GM21723 (cell line): ENCODE data around the gene OLFM4.

Experiments
- ATAC-seq: cut with Tn5 transposase; IDR thresholded peaks from one replicate; pipeline ENCODE4 v1.9.1; 2021; ENCODE audit warnings: mild to moderate bottlenecking, moderate library complexity; ENCODE audit not compliant: unreplicated experiment

The OLFM4 gene

DNA sequence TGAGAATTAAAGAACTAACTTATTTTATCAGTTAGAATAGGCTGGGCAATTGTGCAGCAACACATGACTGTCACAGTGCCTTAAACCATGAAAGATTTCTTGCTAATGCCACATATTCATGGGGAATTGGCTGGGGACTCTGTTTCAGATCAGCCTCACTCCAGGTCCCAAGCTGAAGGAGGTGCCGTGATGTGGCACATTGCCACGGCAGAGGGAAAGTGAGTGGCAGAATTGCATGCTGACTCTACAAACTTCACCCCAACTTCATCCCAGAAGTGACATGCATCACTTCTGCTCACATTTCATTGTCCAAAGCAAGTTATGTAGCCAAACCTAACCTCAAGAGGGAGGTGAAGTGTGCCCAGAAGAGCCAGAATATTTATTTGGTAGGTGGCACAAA lies 37.8 kb downstream of the OLFM4 start:
- no peak for ATAC-seq

DNA sequence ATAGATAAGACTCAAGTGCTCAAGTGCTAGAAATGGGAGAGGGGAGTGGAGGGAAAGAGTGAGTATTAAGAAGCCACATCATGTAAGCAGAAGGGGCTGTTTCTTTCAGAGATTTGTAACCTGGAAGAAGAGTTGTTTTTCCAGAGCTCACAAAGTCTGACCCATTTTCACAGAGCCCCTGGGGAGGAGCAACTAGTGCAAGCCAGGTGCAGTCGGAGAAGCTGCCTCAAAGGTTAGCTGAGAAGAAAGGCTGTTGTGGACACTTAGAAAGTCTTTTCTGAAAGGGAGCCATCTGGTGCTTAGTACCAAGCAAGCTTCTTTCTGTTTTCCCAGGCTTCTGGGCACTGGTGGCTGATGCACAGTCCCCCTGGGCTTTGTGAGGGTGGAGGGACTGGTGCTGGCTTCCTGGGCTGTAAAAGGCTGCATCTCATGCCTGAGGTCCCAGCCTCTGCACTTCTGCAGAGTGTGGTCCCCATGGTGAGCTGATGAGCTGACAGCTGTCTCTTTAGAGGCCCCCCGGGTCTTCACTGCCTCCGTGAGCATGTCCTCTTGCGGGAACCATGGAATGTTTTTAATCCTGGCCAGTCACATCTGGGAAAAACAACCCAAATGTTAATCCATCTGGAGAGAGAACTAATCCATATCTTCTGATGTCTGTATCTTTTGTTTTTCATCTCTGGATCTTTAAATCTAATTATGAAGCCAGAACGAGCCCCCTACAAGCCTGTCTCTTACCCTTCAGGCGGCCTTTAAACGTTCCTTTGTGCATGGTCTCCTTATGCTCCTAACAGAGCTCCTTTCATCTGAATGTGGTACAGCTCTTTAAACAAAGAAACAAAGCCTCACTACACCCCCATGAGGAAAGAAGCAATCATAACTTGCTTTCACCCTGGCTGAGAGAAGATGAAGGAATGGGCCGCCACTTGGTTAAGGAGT lies 40.2 kb downstream of the OLFM4 start:
- ATAC-seq, result no peak

DNA sequence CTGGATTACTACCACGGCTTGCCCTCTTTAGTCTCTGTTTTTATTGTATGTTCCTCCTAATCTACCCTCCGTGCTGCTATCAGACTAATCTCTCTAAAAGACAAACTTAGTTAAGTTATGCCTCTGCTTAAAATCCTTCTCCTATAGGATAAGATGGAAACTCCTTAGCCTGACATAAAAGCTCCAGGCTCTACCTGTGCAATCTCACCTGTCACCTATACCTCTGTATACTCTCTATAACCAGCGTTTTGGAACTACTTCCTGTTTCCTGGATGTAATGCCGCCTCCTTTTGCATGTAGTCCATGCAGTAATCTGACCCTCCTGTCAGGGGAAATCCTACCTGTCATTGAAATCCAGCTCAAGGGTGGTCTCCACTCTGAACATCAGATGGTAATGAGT lies 41.2 kb downstream of the OLFM4 start:
- no peak for ATAC-seq

DNA sequence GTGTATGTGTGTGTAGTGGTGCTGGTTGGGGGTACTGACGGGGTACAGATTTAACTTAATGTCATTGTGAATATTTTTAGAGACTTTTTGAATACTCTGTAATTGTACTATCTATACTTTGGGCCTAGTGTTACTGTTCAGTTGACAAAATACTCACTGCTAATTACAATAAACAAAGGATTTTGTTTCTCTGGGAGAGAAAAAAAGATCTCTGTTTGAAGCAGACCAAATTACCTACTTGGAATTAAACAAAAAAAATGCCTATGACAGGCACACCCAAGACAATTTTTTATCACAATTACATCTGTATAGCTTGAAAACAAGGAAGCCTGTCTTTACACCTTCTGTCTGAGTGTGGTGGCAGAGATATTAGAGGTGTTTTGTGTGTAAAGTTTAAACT lies 45.1 kb downstream of the OLFM4 start:
- ATAC-seq, result no peak

DNA sequence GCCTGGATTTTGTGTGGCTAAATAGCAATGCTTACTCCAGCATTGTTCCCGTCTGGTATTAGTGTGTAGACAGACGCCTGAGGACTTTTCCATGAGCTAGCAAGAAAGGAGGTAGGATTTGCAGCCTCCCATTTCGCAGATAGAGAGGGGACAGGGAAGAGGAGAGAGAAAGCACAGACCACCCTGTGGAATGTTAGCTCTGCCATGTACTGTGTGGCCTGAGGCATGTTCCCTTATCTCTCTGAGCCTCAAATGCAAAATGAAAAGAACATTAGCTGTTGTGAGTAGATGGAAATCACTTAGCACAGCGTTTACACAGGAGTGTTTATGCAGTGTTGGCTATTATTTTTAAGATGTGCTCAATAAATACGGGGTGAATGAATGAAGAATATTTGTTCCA lies 45.5 kb downstream of the OLFM4 start:
- ATAC-seq, result no peak

DNA sequence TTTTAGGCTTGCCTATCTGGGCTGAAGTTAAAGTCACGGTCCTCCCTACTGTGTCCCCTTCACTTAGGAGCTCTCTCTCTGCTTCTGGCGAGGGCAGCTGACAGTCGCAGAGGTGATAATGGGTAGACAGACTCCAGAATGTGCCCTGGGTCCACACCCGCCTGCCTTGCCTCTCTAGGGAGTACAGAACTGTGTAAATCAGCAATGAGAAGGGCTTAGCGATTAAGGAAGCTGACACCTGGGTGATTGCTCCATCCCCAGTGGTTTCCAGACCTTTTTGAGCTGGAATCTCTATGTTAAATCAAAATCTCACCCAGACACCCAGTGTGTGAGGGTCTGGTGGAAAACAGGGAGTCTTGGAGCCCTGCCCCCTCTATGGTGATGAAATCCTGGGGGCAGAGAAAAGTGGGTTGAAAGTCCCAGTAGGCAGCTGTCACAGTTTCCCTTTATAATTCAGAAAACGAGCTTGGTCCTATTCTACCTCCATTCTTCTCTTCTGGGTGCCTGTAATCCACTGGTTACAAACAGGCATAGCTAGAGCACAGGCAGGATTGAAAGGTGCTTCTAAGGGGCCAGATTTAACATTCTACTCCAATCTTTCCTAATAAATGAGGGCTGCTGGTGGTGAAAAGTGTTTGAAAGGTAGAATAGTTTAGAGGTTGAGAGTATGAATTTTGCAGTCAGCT lies 46.9 kb downstream of the OLFM4 start:
- no peak for ATAC-seq

DNA sequence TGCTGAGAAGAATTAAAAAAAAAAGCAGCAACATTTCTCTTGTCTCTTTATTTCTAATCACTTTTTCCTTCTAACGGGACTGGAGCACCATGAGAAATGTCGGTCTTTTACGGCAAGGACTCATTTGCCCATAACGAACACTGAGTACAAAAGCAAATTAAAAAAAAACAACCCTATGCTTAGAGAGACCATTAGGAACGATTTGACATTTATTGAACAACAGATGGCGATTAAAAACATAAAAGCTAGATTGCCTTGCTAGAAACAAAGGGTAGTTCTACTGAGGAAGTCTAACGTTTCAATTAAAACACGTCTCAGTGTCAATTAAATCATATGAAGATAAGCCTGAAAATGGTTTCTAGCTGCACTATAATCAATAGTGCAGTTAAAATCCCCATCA lies 51.1 kb downstream of the OLFM4 start:
- no peak for ATAC-seq

DNA sequence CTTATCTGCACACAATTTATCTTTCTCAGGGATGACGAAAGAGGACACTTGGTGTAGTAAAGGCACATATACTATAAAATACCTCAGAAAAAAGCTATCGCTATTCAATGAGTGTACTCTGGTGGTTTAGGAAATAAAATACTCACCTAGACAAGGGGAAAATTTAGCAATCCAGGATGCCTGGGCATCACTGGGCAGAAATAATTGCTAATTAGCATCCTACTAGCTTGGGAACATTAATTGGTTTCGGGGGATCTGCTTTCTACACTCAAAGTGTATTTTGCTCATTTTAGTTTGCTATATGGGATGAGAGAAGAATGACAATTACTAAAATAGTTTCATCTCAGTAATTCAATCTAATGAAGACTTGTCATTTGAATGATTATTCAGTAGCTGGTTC lies 60.3 kb downstream of the OLFM4 start:
- ATAC-seq, result no peak

DNA sequence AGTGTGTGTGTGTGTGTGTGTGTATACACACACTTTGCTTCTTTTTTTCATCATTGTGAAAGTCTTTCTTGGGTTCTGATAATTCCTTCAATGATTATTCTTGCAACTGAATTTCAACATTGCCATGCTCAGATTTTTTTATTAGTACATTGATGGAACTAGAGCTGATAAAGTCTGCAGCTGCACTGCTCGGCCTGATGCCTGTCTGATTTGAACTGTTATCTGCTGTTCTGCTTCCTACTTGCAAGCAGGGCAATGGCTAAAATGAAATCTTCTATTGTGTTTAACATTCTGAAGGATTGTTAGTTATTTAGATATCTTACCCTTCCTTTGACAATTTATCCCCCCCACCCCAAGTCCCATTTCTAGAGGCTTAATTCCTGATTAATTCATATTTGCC lies 61.3 kb downstream of the OLFM4 start:
- no peak for ATAC-seq

DNA sequence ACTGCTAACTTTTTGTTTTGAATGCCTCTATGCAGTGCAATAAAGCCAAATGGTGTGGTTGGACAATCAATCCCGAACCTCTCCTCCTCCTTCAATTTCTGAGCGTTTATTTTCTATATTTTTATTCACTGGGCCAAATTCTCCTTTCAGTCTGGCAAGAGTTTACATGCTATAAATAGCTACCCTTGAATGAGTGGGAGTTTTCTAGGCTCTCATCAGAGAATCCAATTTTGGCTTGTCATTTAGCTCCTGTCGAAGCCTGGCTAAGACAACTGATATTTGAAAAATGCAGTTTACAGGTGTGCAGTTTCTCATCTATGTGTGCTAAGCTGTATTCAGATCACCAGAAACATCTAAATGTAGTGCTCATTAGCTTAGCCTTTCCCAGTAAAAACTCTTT lies 61.8 kb downstream of the OLFM4 start:
- ATAC-seq, result no peak

DNA sequence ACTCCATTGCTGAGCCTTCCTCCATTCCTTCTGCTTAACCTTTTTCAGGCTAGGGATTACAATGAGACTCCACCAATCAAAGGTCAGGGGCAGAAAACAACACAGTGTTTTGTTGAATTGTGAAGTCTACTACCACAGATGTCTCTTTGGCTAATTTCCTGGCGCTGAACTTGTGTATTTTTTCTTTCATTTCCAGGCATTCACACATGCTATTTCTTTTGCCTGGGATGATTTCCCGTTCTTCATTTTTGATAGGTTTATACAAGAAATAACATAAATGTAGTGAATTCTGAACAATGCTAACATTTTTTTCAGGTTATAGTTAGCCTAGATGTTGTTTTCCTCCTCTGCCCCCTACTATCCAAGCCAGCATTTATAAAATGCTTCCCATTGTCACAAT lies 64.3 kb downstream of the OLFM4 start:
- ATAC-seq, result no peak

DNA sequence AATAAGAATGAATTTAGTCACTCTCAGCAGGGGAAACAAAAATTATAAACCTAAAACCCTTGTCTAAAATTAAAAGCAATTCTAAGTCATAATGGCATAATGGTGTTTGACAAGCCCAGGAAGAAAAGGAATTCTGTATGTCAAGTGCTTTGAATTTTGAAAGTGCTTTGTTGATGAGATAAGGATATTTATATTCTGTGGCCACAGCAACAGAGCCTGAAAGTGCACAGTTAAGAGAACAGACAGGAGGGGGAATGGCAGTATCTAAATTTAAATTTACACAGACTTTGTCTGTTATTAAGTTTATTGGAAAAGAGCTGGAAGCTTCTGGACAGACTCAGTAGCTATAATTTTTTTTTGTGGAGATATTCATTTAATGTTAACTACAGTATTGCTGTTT lies 69.8 kb downstream of the OLFM4 start:
- no peak for ATAC-seq

DNA sequence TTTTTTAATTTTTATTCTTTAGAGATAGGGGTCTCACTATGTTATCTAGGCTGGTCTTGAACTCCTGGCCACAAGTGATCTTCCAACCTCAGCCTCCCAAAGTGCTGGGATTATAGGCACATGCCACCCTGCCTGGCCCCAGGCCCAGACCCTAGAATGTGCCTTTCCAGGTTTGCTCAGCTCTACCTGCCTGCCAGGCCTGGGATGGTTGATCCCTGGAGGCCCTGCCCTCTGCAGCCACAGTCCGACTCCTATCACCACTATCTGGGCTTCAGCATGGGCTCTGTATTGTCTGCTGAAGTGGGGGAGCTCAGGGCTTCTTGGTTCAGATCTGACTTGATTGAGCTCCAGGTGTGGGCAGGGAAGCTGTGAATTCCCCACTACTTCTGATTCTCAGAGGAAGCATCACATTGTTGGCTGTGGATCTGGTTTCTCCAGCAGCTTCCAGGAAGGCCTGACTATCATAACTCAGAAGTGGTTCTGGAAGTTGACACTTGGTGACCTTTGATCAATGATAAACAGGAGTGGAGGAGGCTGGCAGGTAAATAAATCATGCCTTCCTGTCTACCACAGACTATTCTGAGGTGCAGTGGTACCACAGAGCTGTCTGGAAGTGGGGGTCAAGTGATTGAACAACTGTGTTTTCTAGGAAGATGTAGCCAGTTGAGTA lies 71.9 kb downstream of the OLFM4 start:
- no peak for ATAC-seq
